GM12872 (cell line): ENCODE measurements around the gene FBN2.

Experiments
- CTCF ChIP-seq: IDR thresholded peaks from 3 replicates; pipeline ENCODE4 v1.5.1; 2011; ENCODE audit warnings: low read depth, mild to moderate bottlenecking, low read length, moderate library complexity; ENCODE audit not compliant: insufficient read depth

FBN2 gene

GRCh38 chr5:128490761-128491160, 47.3 kb downstream of the FBN2 start:
- no peak for TF ChIP-seq CTCF

GRCh38 chr5:128487041-128487440, 51.0 kb downstream of the FBN2 start:
- no peak for TF ChIP-seq CTCF

GRCh38 chr5:128483738-128484137, 54.3 kb downstream of the FBN2 start:
- TF ChIP-seq CTCF = no peak

- TF ChIP-seq CTCF = no peak
These were observed 57.0 kb downstream of the FBN2 start for GRCh38 chr5:128480906-128481633.

- no peak for TF ChIP-seq CTCF
These were observed 57.9 kb downstream of the FBN2 start for GRCh38 chr5:128480158-128480557.

- no peak for TF ChIP-seq CTCF
These were observed 59.4 kb downstream of the FBN2 start for GRCh38 chr5:128478386-128479368.

- TF ChIP-seq CTCF = no peak
These were observed 60.1 kb downstream of the FBN2 start for GRCh38 chr5:128477944-128478343.
